Measurements from ENCODE around the gene MCTP1.
"Not testable (repeated sequence)": the region's sequence is repeated elsewhere in the genome, so short reads cannot be mapped to it uniquely, and the experiment has no call there.

MCTP1 gene

GRCh38 chr5:94968507-94969095 lies 316.3 kb downstream of the MCTP1 start:
- H3K4me1 ChIP-seq (ENCODE audit: insufficient read depth, low read length), result no peaks in the 10 kb centered on the region
- no peaks in the 10 kb centered on the region for H3K36me3 ChIP-seq (ENCODE audit: insufficient read depth, low read length)
- H3K9ac ChIP-seq (ENCODE audit: low read depth, low read length), result no peak overlapping the region
- H3K9me3 ChIP-seq (ENCODE audit: control insufficient read depth, insufficient read depth, low read length), result no peaks in the 10 kb centered on the region

GRCh38 chr5:94967525-94967924 lies 317.4 kb downstream of the MCTP1 start:
- H3K9ac ChIP-seq (ENCODE audit: low read depth, low read length), result no peak overlapping the region
- H3K4me1 ChIP-seq (ENCODE audit: insufficient read depth, low read length), result no peaks in the 10 kb centered on the region
- H3K36me3 ChIP-seq (ENCODE audit: insufficient read depth, low read length), result no peaks in the 10 kb centered on the region

GRCh38 chr5:94959279-94959678 lies 325.6 kb downstream of the MCTP1 start:
- not testable (repeated sequence) for H3K36me3 ChIP-seq (ENCODE audit: insufficient read depth, low read length); H3K9me3 ChIP-seq (ENCODE audit: control insufficient read depth, insufficient read depth, low read length); H3K4me1 ChIP-seq (ENCODE audit: insufficient read depth, low read length); H3K9ac ChIP-seq (ENCODE audit: low read depth, low read length)

More at GRCh38 chr5:94967525-94967924, 317.4 kb downstream of the MCTP1 start:
- no peaks in the 10 kb centered on the region for H3K9me3 ChIP-seq (ENCODE audit: control insufficient read depth, insufficient read depth, low read length)

- no peaks in the 10 kb centered on the region for H3K9me3 ChIP-seq (ENCODE audit: control insufficient read depth, insufficient read depth, low read length)
- H3K9ac ChIP-seq (ENCODE audit: low read depth, low read length), result no peak overlapping the region
- H3K36me3 ChIP-seq (ENCODE audit: insufficient read depth, low read length), result no peaks in the 10 kb centered on the region
- peaks cover 11% of the 10 kb centered on the region for H3K4me1 ChIP-seq (ENCODE audit: insufficient read depth, low read length)
Observed at GRCh38 chr5:94945656-94946055, 339.2 kb downstream of the MCTP1 start.

GRCh38 chr5:94944160-94944559 lies 340.7 kb downstream of the MCTP1 start:
- no peaks in the 10 kb centered on the region for H3K9me3 ChIP-seq (ENCODE audit: control insufficient read depth, insufficient read depth, low read length)
- no peak overlapping the region for H3K9ac ChIP-seq (ENCODE audit: low read depth, low read length)
- H3K4me1 ChIP-seq (ENCODE audit: insufficient read depth, low read length), result peaks cover 11% of the 10 kb centered on the region
- no peaks in the 10 kb centered on the region for H3K36me3 ChIP-seq (ENCODE audit: insufficient read depth, low read length)

GRCh38 chr5:94941122-94941755 lies 343.7 kb downstream of the MCTP1 start:
- Histone ChIP-seq H3K9me3 (ENCODE audit: control insufficient read depth, insufficient read depth, low read length) (no peaks in the 10 kb centered on the region), H3K9ac (ENCODE audit: low read depth, low read length) (no peak overlapping the region), H3K4me1 (ENCODE audit: insufficient read depth, low read length) (peaks cover 11% of the 10 kb centered on the region), H3K36me3 (ENCODE audit: insufficient read depth, low read length) (no peaks in the 10 kb centered on the region)

- Histone ChIP-seq H3K4me1 (ENCODE audit: insufficient read depth, low read length) (no peaks in the 10 kb centered on the region), H3K36me3 (ENCODE audit: insufficient read depth, low read length) (no peaks in the 10 kb centered on the region), H3K9me3 (ENCODE audit: control insufficient read depth, insufficient read depth, low read length) (no peaks in the 10 kb centered on the region), H3K9ac (ENCODE audit: low read depth, low read length) (no peak overlapping the region)
Observed at GRCh38 chr5:94932259-94932658, 352.6 kb downstream of the MCTP1 start.

GRCh38 chr5:94928891-94929290 lies 356.0 kb downstream of the MCTP1 start:
- Histone ChIP-seq H3K9me3 (ENCODE audit: control insufficient read depth, insufficient read depth, low read length) (no peaks in the 10 kb centered on the region), H3K9ac (ENCODE audit: low read depth, low read length) (no peak overlapping the region), H3K4me1 (ENCODE audit: insufficient read depth, low read length) (no peaks in the 10 kb centered on the region), H3K36me3 (ENCODE audit: insufficient read depth, low read length) (no peaks in the 10 kb centered on the region)

- Histone ChIP-seq H3K9me3 (ENCODE audit: control insufficient read depth, insufficient read depth, low read length) (no peaks in the 10 kb centered on the region), H3K36me3 (ENCODE audit: insufficient read depth, low read length) (no peaks in the 10 kb centered on the region), H3K9ac (ENCODE audit: low read depth, low read length) (no peak overlapping the region), H3K4me1 (ENCODE audit: insufficient read depth, low read length) (no peaks in the 10 kb centered on the region)
Observed at GRCh38 chr5:94920570-94920969, 364.3 kb downstream of the MCTP1 start.

- Histone ChIP-seq H3K4me1 (ENCODE audit: insufficient read depth, low read length) (no peaks in the 10 kb centered on the region), H3K9ac (ENCODE audit: low read depth, low read length) (no peak overlapping the region), H3K36me3 (ENCODE audit: insufficient read depth, low read length) (no peaks in the 10 kb centered on the region; the same call in 1 of the 2 replicates), H3K9me3 (ENCODE audit: control insufficient read depth, insufficient read depth, low read length) (no peaks in the 10 kb centered on the region)
Observed at GRCh38 chr5:94916619-94917018, 368.3 kb downstream of the MCTP1 start.

GRCh38 chr5:94911276-94911675 lies 373.6 kb downstream of the MCTP1 start:
- Histone ChIP-seq H3K4me1 (ENCODE audit: insufficient read depth, low read length) (no peaks in the 10 kb centered on the region), H3K36me3 (ENCODE audit: insufficient read depth, low read length) (no peaks in the 10 kb centered on the region; the same call in 1 of the 2 replicates), H3K9me3 (ENCODE audit: control insufficient read depth, insufficient read depth, low read length) (no peaks in the 10 kb centered on the region), H3K9ac (ENCODE audit: low read depth, low read length) (no peak overlapping the region)

- no peak overlapping the region for H3K9ac ChIP-seq (ENCODE audit: low read depth, low read length)
- H3K9me3 ChIP-seq (ENCODE audit: control insufficient read depth, insufficient read depth, low read length), result no peaks in the 10 kb centered on the region
- H3K4me1 ChIP-seq (ENCODE audit: insufficient read depth, low read length), result no peaks in the 10 kb centered on the region
- H3K36me3 ChIP-seq (ENCODE audit: insufficient read depth, low read length), result no peaks in the 10 kb centered on the region; the same call in 1 of the 2 replicates
Observed at GRCh38 chr5:94910721-94911120, 374.2 kb downstream of the MCTP1 start.

- no peaks in the 10 kb centered on the region for H3K9me3 ChIP-seq (ENCODE audit: control insufficient read depth, insufficient read depth, low read length)
- H3K36me3 ChIP-seq (ENCODE audit: insufficient read depth, low read length), result no peaks in the 10 kb centered on the region
- no peaks in the 10 kb centered on the region for H3K4me1 ChIP-seq (ENCODE audit: insufficient read depth, low read length)
- H3K9ac ChIP-seq (ENCODE audit: low read depth, low read length), result no peak overlapping the region
Observed at GRCh38 chr5:94908889-94909480, 375.9 kb downstream of the MCTP1 start.

- Histone ChIP-seq H3K36me3 (ENCODE audit: insufficient read depth, low read length) (no peaks in the 10 kb centered on the region), H3K9ac (ENCODE audit: low read depth, low read length) (no peak overlapping the region), H3K9me3 (ENCODE audit: control insufficient read depth, insufficient read depth, low read length) (no peaks in the 10 kb centered on the region), H3K4me1 (ENCODE audit: insufficient read depth, low read length) (no peaks in the 10 kb centered on the region)
Observed at GRCh38 chr5:94906750-94907149, 378.1 kb downstream of the MCTP1 start.

- no peaks in the 10 kb centered on the region for H3K9me3 ChIP-seq (ENCODE audit: control insufficient read depth, insufficient read depth, low read length)
- H3K36me3 ChIP-seq (ENCODE audit: insufficient read depth, low read length), result no peaks in the 10 kb centered on the region
- H3K9ac ChIP-seq (ENCODE audit: low read depth, low read length), result no peak overlapping the region
- no peaks in the 10 kb centered on the region for H3K4me1 ChIP-seq (ENCODE audit: insufficient read depth, low read length)
Observed at GRCh38 chr5:94903726-94904125, 381.2 kb downstream of the MCTP1 start.

Data from ES-I3 (cell line).